Stimulated activated CD8-positive, alpha-beta memory T cell treated with anti-CD3 and anti-CD28 coated beads, Interleukin-12 subunit alpha, Interleukin-12 subunit beta, amount 100 ng/mL, for 24 hours (primary cell): ENCODE measurements around the gene TAF11L2.
A peak's percentile ranks its signal among the peaks of the same experiment; 100 is the strongest.
"Not testable (repeated sequence)": the region's sequence is repeated elsewhere in the genome, so short reads cannot be mapped to it uniquely, and the experiment has no call there.

Experiments used
- DNase-seq: peaks from one replicate; pipeline ENCODE4 v3.0.0-alpha.2; 2020; ENCODE audit errors: extremely low read depth

The TAF11L2 gene

GRCh38 chr5:17497931-17498330 is at the start of gene TAF11L2:
Gene TAF11L2 (plus strand): TSS chr5:17498231.
- DNase-seq: not testable (repeated sequence)

GRCh38 chr5:17448877-17449276 is 49.2 kb upstream of the TAF11L2 start:
- DNase-seq: no peak

- no peak for DNase-seq
Measured at GRCh38 chr5:17452936-17453335, 45.1 kb upstream of the TAF11L2 start.

GRCh38 chr5:17455942-17456341 is 42.1 kb upstream of the TAF11L2 start:
- DNase-seq: no peak

- DNase-seq: no peak
Measured at GRCh38 chr5:17461793-17462192, 36.2 kb upstream of the TAF11L2 start.

GRCh38 chr5:17463653-17464052 is 34.4 kb upstream of the TAF11L2 start:
- no peak for DNase-seq

- DNase-seq: no peak
Measured at GRCh38 chr5:17470064-17470463, 28.0 kb upstream of the TAF11L2 start.

- not testable (repeated sequence) for DNase-seq
Measured at GRCh38 chr5:17475064-17475463, 23.0 kb upstream of the TAF11L2 start.

GRCh38 chr5:17477043-17477442 is 21.0 kb upstream of the TAF11L2 start:
- no peak for DNase-seq

GRCh38 chr5:17477573-17478265 is 20.3 kb upstream of the TAF11L2 start:
- DNase-seq: no peak

GRCh38 chr5:17481378-17481777 is 16.7 kb upstream of the TAF11L2 start:
- DNase-seq: no peak

- no peak for DNase-seq
Measured at GRCh38 chr5:17482790-17483189, 15.2 kb upstream of the TAF11L2 start.

- not testable (repeated sequence) for DNase-seq
Measured at GRCh38 chr5:17486464-17487173, 11.4 kb upstream of the TAF11L2 start.

GRCh38 chr5:17487174-17487512 is 10.9 kb upstream of the TAF11L2 start:
- DNase-seq: no peak

- DNase-seq: not testable (repeated sequence)
Measured at GRCh38 chr5:17491257-17491656, 6.8 kb upstream of the TAF11L2 start.

- DNase-seq: no peak
Measured at GRCh38 chr5:17492770-17493169, 5.3 kb upstream of the TAF11L2 start.

- DNase-seq: no peak
Measured at GRCh38 chr5:17497446-17497845, 585 bp upstream of the TAF11L2 start.

GRCh38 chr5:17511775-17512325 is 13.8 kb downstream of the TAF11L2 start:
- no peak for DNase-seq

GRCh38 chr5:17517526-17517925 is 19.5 kb downstream of the TAF11L2 start:
- DNase-seq: peak; percentile 0

GRCh38 chr5:17518067-17518466 is 20.0 kb downstream of the TAF11L2 start, which contains the start of gene TAF11L3:
Gene TAF11L3 (plus strand): TSS chr5:17518367.
- not testable (repeated sequence) for DNase-seq

- not testable (repeated sequence) for DNase-seq
Measured at GRCh38 chr5:17519508-17519907, 21.5 kb downstream of the TAF11L2 start.

- DNase-seq: not testable (repeated sequence)
Measured at GRCh38 chr5:17521501-17521900, 23.5 kb downstream of the TAF11L2 start, which contains the start of gene TAF11L4. Gene TAF11L4 (plus strand): TSS chr5:17521801.

GRCh38 chr5:17524935-17525334 is 26.9 kb downstream of the TAF11L2 start, which contains the start of gene TAF11L5:
Gene TAF11L5 (plus strand): TSS chr5:17525235.
- DNase-seq: not testable (repeated sequence)
